ENCODE measurements around the gene KLF7. TPM values are rescaled to one million over a fixed set of nuclear protein-coding genes. Genes with fewer than 3 reads are reported as not detected.

The KLF7 gene
- total and polyA plus RNA-seq, 4 donors: 5.8 to 90.9 (median 40.4) TPM

- DNase-seq (no peak), ATAC-seq (ENCODE audit: low FRiP score) (no peak)
- Histone ChIP-seq H3K27me3 (ENCODE audit: control insufficient read depth in 1 of 2, insufficient read depth in 2 of 2, low read length in 1 of 2) (no peaks in the 10 kb centered on the region), H3K4me1 (ENCODE audit: control insufficient read depth in 1 of 2, insufficient read depth in 2 of 2, low read length in 2 of 2) (peaks cover 6 to 24% of the 10 kb centered on the region in 2 donors), H3K9me3 (ENCODE audit: control insufficient read depth, low read length) (no peaks in the 10 kb centered on the region), H3K27ac (ENCODE audit: low read depth in 1 of 2, low read length in 2 of 2) (peak overlapping the region in 1 of 2 donors; percentile 6), H3K36me3 (ENCODE audit: control insufficient read depth in 1 of 2, insufficient read depth in 2 of 2, low read length in 1 of 2) (no peaks in the 10 kb centered on the region), H3K4me3 (ENCODE audit: low read length in 2 of 2) (no peak overlapping the region)
- WGBS, 2 donors: 89 to 91% methylated on average over 4 of the region's 4 CpGs
- intact Hi-C loops (cut with DNase I): loop anchor here in 1 of 2 donors (5.0 kb wide), 1 partner anchor 32 kb away; no protein-coding TSS in a partner anchor
These were observed 35.9 kb downstream of the KLF7 start for GRCh38 chr2:207129821-207130220.

GRCh38 chr2:207128867-207129266 is 36.9 kb downstream of the KLF7 start:
- intact Hi-C loops (cut with DNase I): loop anchor here in 1 of 2 donors (5.0 kb wide), 1 partner anchor 33 kb away; no protein-coding TSS in a partner anchor
- Histone ChIP-seq H3K27ac (ENCODE audit: low read depth in 1 of 2, low read length in 2 of 2) (no peak overlapping the region), H3K27me3 (ENCODE audit: control insufficient read depth in 1 of 2, insufficient read depth in 2 of 2, low read length in 1 of 2) (no peaks in the 10 kb centered on the region), H3K9me3 (ENCODE audit: control insufficient read depth, low read length) (no peaks in the 10 kb centered on the region), H3K4me1 (ENCODE audit: control insufficient read depth in 1 of 2, insufficient read depth in 2 of 2, low read length in 2 of 2) (peaks cover 6 to 17% of the 10 kb centered on the region in 2 donors), H3K4me3 (ENCODE audit: low read length in 2 of 2) (no peak overlapping the region), H3K36me3 (ENCODE audit: control insufficient read depth in 1 of 2, insufficient read depth in 2 of 2, low read length in 1 of 2) (peaks cover 0 to 3% of the 10 kb centered on the region in 2 donors)
- WGBS, 2 donors: 93 to 95% methylated on average over 4 of the region's 4 CpGs
- DNase-seq (no peak), ATAC-seq (ENCODE audit: low FRiP score) (no peak)

- Histone ChIP-seq H3K27ac (ENCODE audit: low read depth in 1 of 2, low read length in 2 of 2) (no peak overlapping the region), H3K9me3 (ENCODE audit: control insufficient read depth, low read length) (no peaks in the 10 kb centered on the region), H3K27me3 (ENCODE audit: control insufficient read depth in 1 of 2, insufficient read depth in 2 of 2, low read length in 1 of 2) (no peaks in the 10 kb centered on the region), H3K4me3 (ENCODE audit: low read length in 2 of 2) (no peak overlapping the region), H3K36me3 (ENCODE audit: control insufficient read depth in 1 of 2, insufficient read depth in 2 of 2, low read length in 1 of 2) (peaks cover 3 to 8% of the 10 kb centered on the region in 2 donors), H3K4me1 (ENCODE audit: control insufficient read depth in 1 of 2, insufficient read depth in 2 of 2, low read length in 2 of 2) (peaks cover 1 to 7% of the 10 kb centered on the region in 2 donors)
- 97 to 98% methylated on average over 4 of the region's 4 CpGs for WGBS, 2 donors
- ATAC-seq (ENCODE audit: low FRiP score) (no peak), DNase-seq (no peak)
- intact Hi-C loops (cut with DNase I): loop anchor here in 1 of 2 donors (5.0 kb wide), 1 partner anchor 35 kb away; no protein-coding TSS in a partner anchor
These were observed 38.9 kb downstream of the KLF7 start for GRCh38 chr2:207126724-207127308.

GRCh38 chr2:207123776-207124391 is 41.9 kb downstream of the KLF7 start:
- Histone ChIP-seq H3K27me3 (ENCODE audit: control insufficient read depth in 1 of 2, insufficient read depth in 2 of 2, low read length in 1 of 2) (no peaks in the 10 kb centered on the region), H3K4me3 (ENCODE audit: low read length in 2 of 2) (no peak overlapping the region), H3K9me3 (ENCODE audit: control insufficient read depth, low read length) (no peaks in the 10 kb centered on the region), H3K4me1 (ENCODE audit: control insufficient read depth in 1 of 2, insufficient read depth in 2 of 2, low read length in 2 of 2) (peaks cover 0 to 7% of the 10 kb centered on the region in 2 donors), H3K36me3 (ENCODE audit: control insufficient read depth in 1 of 2, insufficient read depth in 2 of 2, low read length in 1 of 2) (peaks cover 3 to 8% of the 10 kb centered on the region in 2 donors), H3K27ac (ENCODE audit: low read depth in 1 of 2, low read length in 2 of 2) (peak overlapping the region in 1 of 2 donors; percentile 9)
- no peak for DNase-seq
- intact Hi-C loops (cut with DNase I): no loop called here
- no peak for ATAC-seq (ENCODE audit: low FRiP score)
- WGBS, 2 donors: 87 to 91% methylated on average over 31 of the region's 31 CpGs

- H3K36me3 ChIP-seq (ENCODE audit: control insufficient read depth in 1 of 2, insufficient read depth in 2 of 2, low read length in 1 of 2): peaks cover 3 to 8% of the 10 kb centered on the region in 2 donors
- no peak overlapping the region for H3K27ac ChIP-seq (ENCODE audit: low read depth in 1 of 2, low read length in 2 of 2)
- intact Hi-C loops (cut with DNase I): no loop called here
- no peaks in the 10 kb centered on the region for H3K9me3 ChIP-seq (ENCODE audit: control insufficient read depth, low read length)
- no peaks in the 10 kb centered on the region for H3K27me3 ChIP-seq (ENCODE audit: control insufficient read depth in 1 of 2, insufficient read depth in 2 of 2, low read length in 1 of 2)
- no peak for ATAC-seq (ENCODE audit: low FRiP score)
- H3K4me3 ChIP-seq (ENCODE audit: low read length in 2 of 2): no peak overlapping the region
- DNase-seq: no peak
- H3K4me1 ChIP-seq (ENCODE audit: control insufficient read depth in 1 of 2, insufficient read depth in 2 of 2, low read length in 2 of 2): peaks cover 0 to 7% of the 10 kb centered on the region in 2 donors
- 73 to 81% methylated on average over 4 of the region's 4 CpGs for WGBS, 2 donors
These were observed 42.4 kb downstream of the KLF7 start for GRCh38 chr2:207123335-207123744.

GRCh38 chr2:207122651-207123334 is 43.0 kb downstream of the KLF7 start:
- WGBS, 2 donors: 77 to 79% methylated on average over 5 of the region's 5 CpGs
- intact Hi-C loops (cut with DNase I): no loop called here
- no peak for ATAC-seq (ENCODE audit: low FRiP score)
- no peaks in the 10 kb centered on the region for H3K9me3 ChIP-seq (ENCODE audit: control insufficient read depth, low read length)
- no peaks in the 10 kb centered on the region for H3K27me3 ChIP-seq (ENCODE audit: control insufficient read depth in 1 of 2, insufficient read depth in 2 of 2, low read length in 1 of 2)
- H3K4me1 ChIP-seq (ENCODE audit: control insufficient read depth in 1 of 2, insufficient read depth in 2 of 2, low read length in 2 of 2): peaks cover 0 to 7% of the 10 kb centered on the region in 2 donors
- H3K27ac ChIP-seq (ENCODE audit: low read depth in 1 of 2, low read length in 2 of 2): peak overlapping the region in 1 of 2 donors; percentile 27
- DNase-seq: no peak
- H3K4me3 ChIP-seq (ENCODE audit: low read length in 2 of 2): no peak overlapping the region
- H3K36me3 ChIP-seq (ENCODE audit: control insufficient read depth in 1 of 2, insufficient read depth in 2 of 2, low read length in 1 of 2): peaks cover 3 to 8% of the 10 kb centered on the region in 2 donors

- H3K4me3 ChIP-seq (ENCODE audit: low read length in 2 of 2): no peak overlapping the region
- ATAC-seq (ENCODE audit: low FRiP score): peak; percentile 79
- H3K36me3 ChIP-seq (ENCODE audit: control insufficient read depth in 1 of 2, insufficient read depth in 2 of 2, low read length in 1 of 2): peaks cover 3 to 8% of the 10 kb centered on the region in 2 donors
- H3K27me3 ChIP-seq (ENCODE audit: control insufficient read depth in 1 of 2, insufficient read depth in 2 of 2, low read length in 1 of 2): no peaks in the 10 kb centered on the region
- H3K4me1 ChIP-seq (ENCODE audit: control insufficient read depth in 1 of 2, insufficient read depth in 2 of 2, low read length in 2 of 2): peaks cover 0 to 7% of the 10 kb centered on the region in 2 donors
- H3K9me3 ChIP-seq (ENCODE audit: control insufficient read depth, low read length): no peaks in the 10 kb centered on the region
- intact Hi-C loops (cut with DNase I): no loop called here
- H3K27ac ChIP-seq (ENCODE audit: low read depth in 1 of 2, low read length in 2 of 2): no peak overlapping the region
- peak in 1 of 2 donors; percentile 66 for DNase-seq
- 3 to 10% methylated on average over 1 of the region's 1 CpG for WGBS, 2 donors
These were observed 44.0 kb downstream of the KLF7 start for GRCh38 chr2:207121784-207122183.

- no peaks in the 10 kb centered on the region for H3K27me3 ChIP-seq (ENCODE audit: control insufficient read depth in 1 of 2, insufficient read depth in 2 of 2, low read length in 1 of 2)
- no peak overlapping the region for H3K27ac ChIP-seq (ENCODE audit: low read depth in 1 of 2, low read length in 2 of 2)
- intact Hi-C loops (cut with DNase I): no loop called here
- H3K9me3 ChIP-seq (ENCODE audit: control insufficient read depth, low read length): no peaks in the 10 kb centered on the region
- ATAC-seq (ENCODE audit: low FRiP score): no peak
- DNase-seq: no peak
- H3K36me3 ChIP-seq (ENCODE audit: control insufficient read depth in 1 of 2, insufficient read depth in 2 of 2, low read length in 1 of 2): peaks cover under 1 to 8% of the 10 kb centered on the region in 2 donors
- peaks cover 0 to 7% of the 10 kb centered on the region in 2 donors for H3K4me1 ChIP-seq (ENCODE audit: control insufficient read depth in 1 of 2, insufficient read depth in 2 of 2, low read length in 2 of 2)
- H3K4me3 ChIP-seq (ENCODE audit: low read length in 2 of 2): no peak overlapping the region
- WGBS, 2 donors: 72 to 78% methylated on average over 4 of the region's 4 CpGs
These were observed 46.7 kb downstream of the KLF7 start for GRCh38 chr2:207119048-207119447.

All from aorta (tissue), 5 donors.